ENCODE measurements around the gene LONP1. TPM values are rescaled to one million over a fixed set of nuclear protein-coding genes. Genes with fewer than 3 reads are reported as not detected.

LONP1 gene
- total RNA-seq, 4 donors from 2014 or later = 39.9 to 134 (median 44.1) TPM

DNA sequence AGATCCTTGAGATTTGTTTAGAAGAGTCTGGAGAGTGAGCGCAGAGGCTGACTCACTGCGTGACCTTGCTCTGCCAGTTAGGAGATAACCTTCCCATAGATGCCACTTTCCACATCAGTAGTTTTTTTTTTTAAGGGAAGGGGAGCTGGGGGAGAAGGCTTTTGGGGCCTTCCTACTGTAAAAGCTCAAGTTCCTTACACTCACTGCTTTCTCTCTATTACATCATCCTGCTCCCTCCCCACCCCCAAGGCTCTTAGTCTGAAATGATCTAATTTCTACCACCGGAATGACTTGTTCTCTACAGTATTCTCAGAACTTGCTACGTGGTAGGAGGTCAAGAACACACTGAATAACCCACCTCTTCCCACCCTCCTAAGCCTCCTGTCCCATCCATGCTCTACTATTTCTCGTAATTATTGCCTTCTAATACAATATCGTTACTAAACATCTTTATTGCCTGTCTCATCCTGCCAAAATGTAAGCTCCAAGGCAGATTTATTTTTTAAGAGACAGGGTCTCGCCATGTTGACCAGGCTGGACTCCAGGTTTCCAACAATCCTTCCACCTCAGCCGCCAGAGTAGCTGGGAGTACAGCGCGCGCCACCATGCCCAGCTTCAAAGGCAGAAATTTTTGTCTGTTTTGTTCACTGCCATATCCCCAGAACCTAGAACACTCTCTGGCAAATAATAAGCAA is 1.2 kb downstream of the LONP1 start:
- Histone ChIP-seq H3K9me3 (no peaks in the 10 kb centered on the region), H3K27ac (peak overlapping the region in 1 of 2 donors; percentile 96), H3K27me3 (no peaks in the 10 kb centered on the region), H3K36me3 (no peaks in the 10 kb centered on the region), H3K4me1 (peaks cover 0 to 12% of the 10 kb centered on the region in 2 donors), H3K4me3 (peak overlapping the region; percentile 94 to 97)
- intact Hi-C loops (cut with DNase I; ENCODE audit: low total_unique reads) = no loop called here
- TF ChIP-seq POLR2A (IDR thresholded peaks at IDR 0.05) = no peak
- TF ChIP-seq, protein P1, sequence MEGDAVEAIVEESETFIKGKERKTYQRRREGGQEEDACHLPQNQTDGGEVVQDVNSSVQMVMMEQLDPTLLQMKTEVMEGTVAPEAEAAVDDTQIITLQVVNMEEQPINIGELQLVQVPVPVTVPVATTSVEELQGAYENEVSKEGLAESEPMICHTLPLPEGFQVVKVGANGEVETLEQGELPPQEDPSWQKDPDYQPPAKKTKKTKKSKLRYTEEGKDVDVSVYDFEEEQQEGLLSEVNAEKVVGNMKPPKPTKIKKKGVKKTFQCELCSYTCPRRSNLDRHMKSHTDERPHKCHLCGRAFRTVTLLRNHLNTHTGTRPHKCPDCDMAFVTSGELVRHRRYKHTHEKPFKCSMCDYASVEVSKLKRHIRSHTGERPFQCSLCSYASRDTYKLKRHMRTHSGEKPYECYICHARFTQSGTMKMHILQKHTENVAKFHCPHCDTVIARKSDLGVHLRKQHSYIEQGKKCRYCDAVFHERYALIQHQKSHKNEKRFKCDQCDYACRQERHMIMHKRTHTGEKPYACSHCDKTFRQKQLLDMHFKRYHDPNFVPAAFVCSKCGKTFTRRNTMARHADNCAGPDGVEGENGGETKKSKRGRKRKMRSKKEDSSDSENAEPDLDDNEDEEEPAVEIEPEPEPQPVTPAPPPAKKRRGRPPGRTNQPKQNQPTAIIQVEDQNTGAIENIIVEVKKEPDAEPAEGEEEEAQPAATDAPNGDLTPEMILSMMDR (IDR thresholded peaks at IDR 0.05) = no peak
- no peak for DNase-seq

DNA sequence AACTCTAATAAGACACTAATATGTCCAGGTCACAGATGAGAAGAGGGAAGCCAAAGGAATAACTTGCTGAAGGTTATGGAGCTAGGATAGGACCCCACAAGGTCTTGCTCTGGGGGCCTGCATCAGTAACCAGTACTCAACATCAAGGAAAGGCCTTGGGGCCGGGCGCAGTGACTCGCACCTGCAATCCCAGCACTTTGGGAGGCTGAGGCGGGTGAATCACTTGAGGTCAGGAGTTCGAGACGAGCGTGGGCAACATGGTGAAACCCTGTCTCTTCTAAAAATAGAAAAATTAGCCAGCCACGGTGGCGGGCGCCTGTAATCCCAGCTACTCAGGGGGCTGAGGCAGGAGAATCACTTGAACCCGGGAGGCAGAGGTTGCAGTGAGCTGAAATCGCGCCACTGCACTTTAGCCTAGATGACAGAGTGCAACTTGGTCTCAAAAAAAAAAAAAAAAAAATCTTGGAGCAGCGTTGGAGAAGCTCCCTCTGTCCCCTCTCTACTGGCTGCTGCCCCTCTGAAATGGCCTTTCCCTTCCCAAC is 1.8 kb downstream of the LONP1 start:
- Histone ChIP-seq H3K9me3 (no peaks in the 10 kb centered on the region), H3K27ac (no peak overlapping the region), H3K36me3 (no peaks in the 10 kb centered on the region), H3K27me3 (no peaks in the 10 kb centered on the region), H3K4me1 (peaks cover 0 to 12% of the 10 kb centered on the region in 2 donors), H3K4me3 (no peak overlapping the region)
- intact Hi-C loops (cut with DNase I; ENCODE audit: low total_unique reads) = no loop called here
- TF ChIP-seq, protein P1 (IDR thresholded peaks at IDR 0.05) = no peak
- TF ChIP-seq POLR2A (IDR thresholded peaks at IDR 0.05) = no peak
- no peak for DNase-seq

DNA sequence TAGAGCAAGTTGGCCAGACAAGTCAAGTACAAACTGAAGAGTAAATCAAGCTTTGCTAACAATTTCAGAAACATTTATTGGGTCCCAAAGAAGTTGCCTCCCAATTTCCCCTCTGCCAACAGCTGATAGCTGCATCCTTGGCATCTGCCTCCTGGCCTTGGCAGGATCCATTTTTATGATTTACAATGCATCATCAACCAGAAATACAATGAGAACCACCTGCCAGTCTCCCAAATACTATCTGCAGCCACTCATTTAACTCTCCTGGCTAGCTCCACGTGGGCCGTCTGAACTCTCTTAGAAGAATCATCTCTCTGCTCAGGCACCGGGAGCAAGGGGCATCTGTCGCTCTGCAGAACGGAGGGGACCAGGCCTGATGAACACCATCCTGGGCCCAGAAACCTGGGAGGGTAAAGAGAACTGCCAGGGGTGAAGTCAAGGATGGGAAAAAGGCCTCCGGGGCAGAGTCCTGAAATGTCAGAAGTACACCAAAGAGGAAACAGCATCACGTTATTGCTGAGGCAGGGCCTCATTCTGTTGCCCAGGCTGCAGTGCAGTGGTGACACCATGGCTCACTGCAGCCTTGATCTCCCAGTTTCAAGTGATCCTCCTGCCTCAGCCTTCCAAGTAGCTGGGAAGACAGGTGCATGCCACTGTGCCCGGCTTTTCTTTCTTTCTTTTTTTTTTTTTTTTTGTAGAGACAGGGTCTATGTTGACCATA is 2.6 kb downstream of the LONP1 start:
- Histone ChIP-seq H3K4me1 (peaks cover 0 to 12% of the 10 kb centered on the region in 2 donors), H3K36me3 (no peaks in the 10 kb centered on the region), H3K9me3 (no peaks in the 10 kb centered on the region), H3K4me3 (no peak overlapping the region), H3K27me3 (no peaks in the 10 kb centered on the region), H3K27ac (no peak overlapping the region)
- intact Hi-C loops (cut with DNase I; ENCODE audit: low total_unique reads) = no loop called here
- DNase-seq = no peak
- TF ChIP-seq, protein P1 (IDR thresholded peaks at IDR 0.05) = no peak
- no peak for TF ChIP-seq POLR2A (IDR thresholded peaks at IDR 0.05)

DNA sequence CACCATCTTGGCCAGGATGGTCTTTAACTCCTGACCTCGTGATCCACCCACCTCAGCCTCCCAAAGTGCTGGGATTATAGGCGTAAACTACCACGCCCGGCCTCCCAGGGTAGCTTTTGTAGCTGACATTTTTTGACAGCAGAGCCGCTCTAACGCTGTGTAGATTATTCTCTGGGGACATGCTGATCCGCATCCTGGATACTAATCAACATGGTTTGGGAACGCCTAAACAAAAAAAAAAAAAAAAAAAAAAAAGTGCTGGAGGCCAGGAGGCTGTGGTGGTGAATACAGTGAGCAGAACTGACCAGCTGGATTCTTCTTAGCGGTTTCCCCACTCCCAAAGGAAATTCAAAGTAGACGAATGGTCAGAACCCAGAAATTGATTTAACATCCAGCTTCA is 5.1 kb downstream of the LONP1 start:
- Histone ChIP-seq H3K9me3 (no peaks in the 10 kb centered on the region), H3K4me1 (peaks cover 0 to 12% of the 10 kb centered on the region in 2 donors), H3K36me3 (no peaks in the 10 kb centered on the region), H3K27ac (no peak overlapping the region), H3K27me3 (no peaks in the 10 kb centered on the region), H3K4me3 (no peak overlapping the region)
- TF ChIP-seq, protein P1 (IDR thresholded peaks at IDR 0.05) = no peak
- TF ChIP-seq POLR2A (IDR thresholded peaks at IDR 0.05) = no peak
- no peak for DNase-seq
- intact Hi-C loops (cut with DNase I; ENCODE audit: low total_unique reads) = no loop called here

DNA sequence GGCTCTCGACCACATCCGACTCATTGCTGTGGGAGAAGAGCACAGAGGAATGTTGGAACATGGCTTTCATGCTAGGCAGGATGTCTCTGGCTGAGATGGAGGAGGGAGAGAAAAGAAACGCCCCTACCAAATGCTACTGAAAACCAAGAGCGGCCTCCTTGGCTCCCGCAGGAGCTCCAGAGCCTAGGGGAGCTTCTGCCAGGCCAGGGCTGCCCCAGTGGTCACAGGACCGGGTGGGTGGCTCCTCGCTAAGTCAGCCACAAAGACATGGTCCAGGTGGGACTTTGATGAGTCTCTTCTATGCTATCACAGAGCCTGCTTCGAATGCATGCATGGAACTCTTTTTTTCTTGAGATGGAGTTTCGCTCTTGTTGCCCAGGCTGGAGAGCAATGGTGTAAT is 6.7 kb downstream of the LONP1 start:
- no peak overlapping the region for H3K4me3 ChIP-seq
- H3K9me3 ChIP-seq = no peaks in the 10 kb centered on the region
- no peaks in the 10 kb centered on the region for H3K36me3 ChIP-seq
- peaks cover 0 to 5% of the 10 kb centered on the region in 2 donors for H3K4me1 ChIP-seq
- no peaks in the 10 kb centered on the region for H3K27me3 ChIP-seq
- intact Hi-C loops (cut with DNase I; ENCODE audit: low total_unique reads) = no loop called here
- no peak for TF ChIP-seq POLR2A (IDR thresholded peaks at IDR 0.05)
- TF ChIP-seq, protein P1 (IDR thresholded peaks at IDR 0.05) = no peak
- H3K27ac ChIP-seq = no peak overlapping the region
- DNase-seq = no peak

Data from uterus (tissue), 4 donors.